Right lobe of liver (tissue), 4 donors: ENCODE data around the gene HSFX3.

ENCODE experiments used
- POLR2A ChIP-seq: fragments of 450-650 bp; IDR thresholded peaks from one replicate; pipeline ENCODE4 v1.6.1; 2017; ENCODE audit warnings: antibody characterized with exemption, mild to moderate bottlenecking
- TF ChIP-seq, protein P1 (sequence below), 4 donors: fragments of 200-600 bp in 3 of 4; fragments of 450-650 bp in 1 of 4; IDR thresholded peaks; one replicate each; pipeline versions ENCODE4 v1.5.1 to v1.8.0; 2016 to 2022; ENCODE audit warnings: antibody characterized with exemption in 4 of 4, mild to moderate bottlenecking in 2 of 4
- donor health status: DM: no; HTN: no; CAD: no.
- donor health status: DM: no; HTN: no; CAD: no.
- donor health status: DM: no; HTN: yes; CAD: no.

DNA sequence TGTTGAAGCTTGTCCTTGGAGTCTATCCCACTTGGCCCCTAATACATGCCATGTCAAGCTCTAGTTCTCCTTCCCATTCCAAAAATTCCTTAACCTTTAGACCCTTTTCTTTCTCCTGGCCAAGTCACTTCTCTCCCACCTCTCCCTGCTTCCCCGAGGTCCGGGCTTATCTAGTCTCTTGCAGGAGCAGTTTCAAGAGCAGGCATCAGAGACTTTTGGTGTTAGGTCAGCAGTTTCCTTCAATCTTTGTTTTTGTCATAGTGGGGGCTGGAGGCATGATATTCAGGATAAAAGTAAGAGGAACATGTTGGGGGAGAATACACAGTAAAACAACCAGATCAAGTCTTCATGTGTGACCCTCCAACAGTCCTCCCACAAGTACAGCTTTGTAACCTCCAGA, 33.1 kb downstream of the HSFX3 start:
- TF ChIP-seq, protein P1, sequence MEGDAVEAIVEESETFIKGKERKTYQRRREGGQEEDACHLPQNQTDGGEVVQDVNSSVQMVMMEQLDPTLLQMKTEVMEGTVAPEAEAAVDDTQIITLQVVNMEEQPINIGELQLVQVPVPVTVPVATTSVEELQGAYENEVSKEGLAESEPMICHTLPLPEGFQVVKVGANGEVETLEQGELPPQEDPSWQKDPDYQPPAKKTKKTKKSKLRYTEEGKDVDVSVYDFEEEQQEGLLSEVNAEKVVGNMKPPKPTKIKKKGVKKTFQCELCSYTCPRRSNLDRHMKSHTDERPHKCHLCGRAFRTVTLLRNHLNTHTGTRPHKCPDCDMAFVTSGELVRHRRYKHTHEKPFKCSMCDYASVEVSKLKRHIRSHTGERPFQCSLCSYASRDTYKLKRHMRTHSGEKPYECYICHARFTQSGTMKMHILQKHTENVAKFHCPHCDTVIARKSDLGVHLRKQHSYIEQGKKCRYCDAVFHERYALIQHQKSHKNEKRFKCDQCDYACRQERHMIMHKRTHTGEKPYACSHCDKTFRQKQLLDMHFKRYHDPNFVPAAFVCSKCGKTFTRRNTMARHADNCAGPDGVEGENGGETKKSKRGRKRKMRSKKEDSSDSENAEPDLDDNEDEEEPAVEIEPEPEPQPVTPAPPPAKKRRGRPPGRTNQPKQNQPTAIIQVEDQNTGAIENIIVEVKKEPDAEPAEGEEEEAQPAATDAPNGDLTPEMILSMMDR (IDR thresholded peaks at IDR 0.05), result no peak
- TF ChIP-seq POLR2A, result no peak
